Measurements from ENCODE around the gene KRT2. TPM values are rescaled to one million over a fixed set of nuclear protein-coding genes. Genes with fewer than 3 reads are reported as not detected.

The KRT2 gene
- total RNA-seq, 1 experiment from 2014 or later, result not detected

GRCh38 chr12:52614381-52615207, 37.4 kb downstream of the KRT2 start:
- H3K4me3 Mint-ChIP-seq, result no peak overlapping the region
- no peaks in the 10 kb centered on the region for H3K9me3 Mint-ChIP-seq
- DNase-seq (ENCODE audit: low spot score), result no peak
- CTCF ChIA-PET, result no interaction called here
- H3K36me3 Mint-ChIP-seq, result no peaks in the 10 kb centered on the region
- TF ChIP-seq ZNF281 (CRISPR knock-in tag; IDR thresholded peaks at IDR 0.05) (no peak), MXD4 (CRISPR knock-in tag; IDR thresholded peaks at IDR 0.05; ENCODE audit: borderline replicate concordance) (no peak), NR3C1 (CRISPR knock-in tag; conservative IDR thresholded peaks at IDR 0.05; ENCODE audit: low read depth) (no peak), GABPB1 (CRISPR knock-in tag; IDR thresholded peaks at IDR 0.05) (no peak), ZNF671 (CRISPR knock-in tag; IDR thresholded peaks at IDR 0.05) (no peak), GRHL2 (CRISPR knock-in tag; IDR thresholded peaks at IDR 0.05; ENCODE audit: insufficient replicate concordance, severe bottlenecking) (no peak), TCF7 (CRISPR knock-in tag; IDR thresholded peaks at IDR 0.05; ENCODE audit: low read depth) (no peak), ZMAT4 (CRISPR knock-in tag; IDR thresholded peaks at IDR 0.05) (no peak), OVOL2 (CRISPR knock-in tag; IDR thresholded peaks at IDR 0.05; ENCODE audit: borderline replicate concordance) (no peak), ERG (CRISPR knock-in tag; IDR thresholded peaks at IDR 0.05) (no peak), ETV6 (CRISPR knock-in tag; IDR thresholded peaks at IDR 0.05) (no peak), GTF2I (CRISPR knock-in tag; conservative IDR thresholded peaks at IDR 0.05) (no peak), JUN (CRISPR knock-in tag; IDR thresholded peaks at IDR 0.05) (no peak)
- peaks cover 4% of the 10 kb centered on the region; the same call in 1 of the 2 replicates for H3K4me1 Mint-ChIP-seq
- no peak for ATAC-seq
- H3K27ac Mint-ChIP-seq, result no peak overlapping the region
- POLR2A ChIA-PET, result no interaction called here
- H3K27me3 Mint-ChIP-seq (ENCODE audit: low read depth), result peaks cover 3% of the 10 kb centered on the region; the same call in 1 of the 2 replicates

- DNase-seq (ENCODE audit: low spot score), result no peak
- H3K9me3 Mint-ChIP-seq, result no peaks in the 10 kb centered on the region
- H3K27ac Mint-ChIP-seq, result no peak overlapping the region
- peaks cover 3% of the 10 kb centered on the region; the same call in 1 of the 2 replicates for H3K27me3 Mint-ChIP-seq (ENCODE audit: low read depth)
- no peak for ATAC-seq
- H3K4me3 Mint-ChIP-seq, result no peak overlapping the region
- no peaks in the 10 kb centered on the region for H3K36me3 Mint-ChIP-seq
- peaks cover 4% of the 10 kb centered on the region; the same call in 1 of the 2 replicates for H3K4me1 Mint-ChIP-seq
- ChIA-PET POLR2A (no interaction called here), CTCF (interaction anchor here (1.2 kb wide), 1 partner anchor 257 kb away, joined by 3 read pairs; no protein-coding TSS in a partner anchor)
- no peak for TF ChIP-seq ZNF512 (CRISPR knock-in tag; IDR thresholded peaks at IDR 0.05; ENCODE audit: borderline replicate concordance)
- TF ChIP-seq HMGA2 (CRISPR knock-in tag; IDR thresholded peaks at IDR 0.05), result no peak
- TF ChIP-seq PRDM15 (CRISPR knock-in tag; IDR thresholded peaks at IDR 0.05), result no peak
- TF ChIP-seq CREM (CRISPR knock-in tag; IDR thresholded peaks at IDR 0.05), result no peak
- TF ChIP-seq GABPB1 (CRISPR knock-in tag; IDR thresholded peaks at IDR 0.05), result no peak
- TF ChIP-seq ATF1 (CRISPR knock-in tag; IDR thresholded peaks at IDR 0.05), result no peak
- TF ChIP-seq ETV6 (CRISPR knock-in tag; IDR thresholded peaks at IDR 0.05), result no peak
- no peak for TF ChIP-seq CTCF (IDR thresholded peaks at IDR 0.05)
Measured at GRCh38 chr12:52613384-52614030, 38.5 kb downstream of the KRT2 start.
